Measurements from ENCODE around the gene LRRC9.
A peak's percentile ranks its signal among the peaks of the same experiment; 100 is the strongest.

LRRC9 gene

GRCh38 chr14:60079723-60080122, 159.8 kb downstream of the LRRC9 start:
- Histone ChIP-seq H3K27me3 (no peaks in the 10 kb centered on the region), H3K9me3 (replicated peaks in 1 of 11) (peaks cover 7 to 16% (median 13%) of the 10 kb centered on the region in 11 experiments; a peak in 21 of 22 replicates), H3K4me2 (no peak overlapping the region), H3K36me3 (no peaks in the 10 kb centered on the region), H3K9ac (no peak overlapping the region), H4K20me1 (no peaks in the 10 kb centered on the region), H3K4me3 (no peak overlapping the region), H3K27ac (no peak overlapping the region), H3K4me1 (no peaks in the 10 kb centered on the region)
- TF ChIP-seq Cebpa-rat (IDR thresholded peaks at IDR 0.05), result no peak

- no peak overlapping the region for H3K4me3 ChIP-seq
- no peaks in the 10 kb centered on the region for H3K36me3 ChIP-seq
- no peaks in the 10 kb centered on the region for H3K4me1 ChIP-seq
- no peak for TF ChIP-seq Cebpa-rat (IDR thresholded peaks at IDR 0.05)
- no peak overlapping the region for H3K27ac ChIP-seq
- no peaks in the 10 kb centered on the region for H3K27me3 ChIP-seq
- H3K4me2 ChIP-seq, result no peak overlapping the region
- H3K9me3 ChIP-seq (replicated peaks in 1 of 11), result no peaks in the 10 kb centered on the region
- no peaks in the 10 kb centered on the region for H4K20me1 ChIP-seq
- no peak overlapping the region for H3K9ac ChIP-seq
Measured at GRCh38 chr14:60085085-60085484, 165.1 kb downstream of the LRRC9 start.

GRCh38 chr14:60085693-60086092, 165.7 kb downstream of the LRRC9 start:
- no peaks in the 10 kb centered on the region for H4K20me1 ChIP-seq
- no peak for TF ChIP-seq Cebpa-rat (IDR thresholded peaks at IDR 0.05)

GRCh38 chr14:60087668-60088067, 167.7 kb downstream of the LRRC9 start:
- Histone ChIP-seq H3K27me3 (no peaks in the 10 kb centered on the region), H3K27ac (no peak overlapping the region), H3K9ac (no peak overlapping the region), H3K9me3 (replicated peaks in 1 of 11) (no peaks in the 10 kb centered on the region), H4K20me1 (no peaks in the 10 kb centered on the region), H3K4me2 (no peak overlapping the region), H3K36me3 (no peaks in the 10 kb centered on the region), H3K4me1 (peaks cover 0 to 9% (median 3%) of the 10 kb centered on the region in 10 experiments; a peak in 7 of 20 replicates), H3K4me3 (no peak overlapping the region)
- no peak for TF ChIP-seq Cebpa-rat (IDR thresholded peaks at IDR 0.05)

More at GRCh38 chr14:60085693-60086092, 165.7 kb downstream of the LRRC9 start:
- no peak overlapping the region for H3K27ac ChIP-seq
- H3K9ac ChIP-seq, result no peak overlapping the region
- no peaks in the 10 kb centered on the region for H3K27me3 ChIP-seq
- no peak overlapping the region for H3K4me3 ChIP-seq
- no peak overlapping the region for H3K4me2 ChIP-seq
- H3K4me1 ChIP-seq, result peaks cover 0 to 4% (median under 1%) of the 10 kb centered on the region in 10 experiments; a peak in 6 of 20 replicates
- no peaks in the 10 kb centered on the region for H3K36me3 ChIP-seq
- H3K9me3 ChIP-seq (replicated peaks in 1 of 11), result no peaks in the 10 kb centered on the region

GRCh38 chr14:60089221-60089620, 169.3 kb downstream of the LRRC9 start:
- no peak overlapping the region for H3K4me3 ChIP-seq
- peaks cover 3 to 18% (median 11%) of the 10 kb centered on the region in 10 experiments for H3K4me1 ChIP-seq
- no peaks in the 10 kb centered on the region for H3K36me3 ChIP-seq
- no peaks in the 10 kb centered on the region for H3K9me3 ChIP-seq (replicated peaks in 1 of 11)
- no peak overlapping the region for H3K4me2 ChIP-seq
- no peak for TF ChIP-seq Cebpa-rat (IDR thresholded peaks at IDR 0.05)
- no peak overlapping the region for H3K9ac ChIP-seq
- no peaks in the 10 kb centered on the region for H3K27me3 ChIP-seq
- H3K27ac ChIP-seq, result no peak overlapping the region
- peaks cover 0 to 2% (median 0%) of the 10 kb centered on the region in 11 experiments; a peak in 2 of 22 replicates for H4K20me1 ChIP-seq

GRCh38 chr14:60090864-60091519, 171.0 kb downstream of the LRRC9 start:
- Histone ChIP-seq H3K27ac (peak overlapping the region; percentile 91 to 98 (median 95)), H3K4me3 (peak overlapping the region; percentile 71 to 87 (median 78)), H4K20me1 (peaks cover 0 to 20% (median under 1%) of the 10 kb centered on the region in 11 experiments; a peak in 6 of 22 replicates), H3K27me3 (no peaks in the 10 kb centered on the region), H3K9me3 (replicated peaks in 1 of 11) (no peaks in the 10 kb centered on the region), H3K36me3 (peaks cover 0 to 11% (median 4%) of the 10 kb centered on the region in 11 experiments; a peak in 10 of 22 replicates), H3K4me2 (peak overlapping the region; percentile 74 to 93 (median 83)), H3K4me1 (peaks cover 15 to 34% (median 28%) of the 10 kb centered on the region in 10 experiments), H3K9ac (peak overlapping the region; percentile 89 to 96 (median 94))
- TF ChIP-seq Cebpa-rat (IDR thresholded peaks at IDR 0.05), result no peak

GRCh38 chr14:60091550-60092525, 171.9 kb downstream of the LRRC9 start, which contains the start of gene PCNX4:
TSS of gene PCNX4 (plus strand) at chr14:60091923. CDS start at chr14:60107639, 15,716 bp downstream.
- peak in 8 of 11 experiments; percentile 28 to 90 (median 70); a peak in 11 of 22 replicates for TF ChIP-seq Cebpa-rat (IDR thresholded peaks at IDR 0.05)
- H4K20me1 ChIP-seq, result peaks cover 0 to 27% (median 7%) of the 10 kb centered on the region in 11 experiments; a peak in 9 of 22 replicates
- H3K4me1 ChIP-seq, result peaks cover 15 to 34% (median 29%) of the 10 kb centered on the region in 10 experiments
- H3K27me3 ChIP-seq, result no peaks in the 10 kb centered on the region
- H3K9me3 ChIP-seq (replicated peaks in 1 of 11), result peaks cover 0 to 6% (median 0%) of the 10 kb centered on the region in 11 experiments; a peak in 3 of 22 replicates
- H3K27ac ChIP-seq, result peak within 1 kb of the TSS; percentile 91 to 98 (median 95)
- H3K36me3 ChIP-seq, result peaks cover under 1 to 20% (median 12%) of the 10 kb centered on the region in 11 experiments; a peak in 21 of 22 replicates
- H3K4me3 ChIP-seq, result peak within 1 kb of the TSS; percentile 71 to 87 (median 78)
- peak within 1 kb of the TSS; percentile 79 to 93 (median 87) for H3K4me2 ChIP-seq
- peak within 1 kb of the TSS; percentile 89 to 96 (median 94) for H3K9ac ChIP-seq

- H3K4me2 ChIP-seq, result peak overlapping the region; percentile 79 to 93 (median 87)
- peak overlapping the region; percentile 71 to 87 (median 78) for H3K4me3 ChIP-seq
- H3K36me3 ChIP-seq, result peaks cover 7 to 26% (median 19%) of the 10 kb centered on the region in 11 experiments
- H3K9ac ChIP-seq, result peak overlapping the region; percentile 89 to 96 (median 94)
- H3K9me3 ChIP-seq (replicated peaks in 1 of 11), result peaks cover 0 to 11% (median 2%) of the 10 kb centered on the region in 11 experiments; a peak in 11 of 22 replicates
- H3K4me1 ChIP-seq, result peaks cover 15 to 34% (median 29%) of the 10 kb centered on the region in 10 experiments
- peaks cover 0 to 34% (median 7%) of the 10 kb centered on the region in 11 experiments; a peak in 9 of 22 replicates for H4K20me1 ChIP-seq
- H3K27me3 ChIP-seq, result no peaks in the 10 kb centered on the region
- H3K27ac ChIP-seq, result peak overlapping the region; percentile 91 to 98 (median 95)
- TF ChIP-seq Cebpa-rat (IDR thresholded peaks at IDR 0.05), result no peak
Measured at GRCh38 chr14:60092526-60092920, 172.6 kb downstream of the LRRC9 start.

All from BLaER1 treated with 17β-estradiol and CSF1 and Interleukin-3, amounts not matched to agents 10 nM and 100 nM (cell line).